BLaER1 (cell line): ENCODE data around the gene LYPD6.

Source experiments
- H3K27ac ChIP-seq: shearing (Covaris generic); formaldehyde crosslinking; 2 replicates; pipeline ENCODE4 v1.8.1; 2022
- H3K27me3 ChIP-seq: shearing (Covaris generic); formaldehyde crosslinking; 2 replicates; pipeline ENCODE4 v1.8.1; 2022
- H3K36me3 ChIP-seq: shearing (Covaris generic); formaldehyde crosslinking; 2 replicates; pipeline ENCODE4 v1.8.1; 2022
- H3K4me1 ChIP-seq: shearing (Covaris generic); formaldehyde crosslinking; 2 replicates; pipeline ENCODE4 v1.8.1; 2022
- H3K4me2 ChIP-seq: shearing (Covaris generic); formaldehyde crosslinking; 2 replicates; pipeline ENCODE4 v1.8.1; 2022
- H3K4me3 ChIP-seq: shearing (Covaris generic); formaldehyde crosslinking; 2 replicates; pipeline ENCODE4 v1.8.1; 2022
- H3K9ac ChIP-seq: shearing (Covaris generic); formaldehyde crosslinking; 2 replicates; pipeline ENCODE4 v1.8.1; 2022
- H3K9me3 ChIP-seq: shearing (Covaris generic); formaldehyde crosslinking; 2 replicates; pipeline ENCODE4 v1.8.1; 2022
- H4K20me1 ChIP-seq: shearing (Covaris generic); formaldehyde crosslinking; 2 replicates; pipeline ENCODE4 v1.8.1; 2022
- Cebpa-rat ChIP-seq: shearing (Covaris generic); IDR thresholded peaks from 2 replicates; pipeline ENCODE4 v1.8.1; 2022

LYPD6 gene

DNA sequence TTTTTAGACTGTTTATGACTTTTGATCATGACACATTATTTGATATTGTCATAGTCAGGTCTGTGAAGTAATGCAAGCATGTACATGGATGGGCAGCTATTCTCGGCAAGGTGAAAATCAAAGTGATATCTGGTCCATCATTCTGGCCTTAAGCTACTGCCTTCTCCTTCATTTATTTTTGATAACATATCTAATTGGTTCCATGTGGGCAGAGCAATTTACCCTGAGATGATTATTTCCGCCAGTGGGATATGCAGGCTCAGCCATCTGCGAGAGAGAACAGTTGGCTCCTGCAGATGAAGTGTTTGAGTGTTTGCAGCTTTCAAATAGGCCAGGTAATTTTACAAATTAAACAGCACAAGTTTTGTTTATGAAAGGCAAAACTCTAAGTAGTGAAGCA lies 116.4 kb downstream of the LYPD6 start:
- H3K27ac ChIP-seq, result no peak overlapping the region
- no peaks in the 10 kb centered on the region for H3K36me3 ChIP-seq
- H4K20me1 ChIP-seq, result no peaks in the 10 kb centered on the region
- no peaks in the 10 kb centered on the region for H3K9me3 ChIP-seq
- H3K4me1 ChIP-seq, result no peaks in the 10 kb centered on the region
- H3K9ac ChIP-seq, result no peak overlapping the region
- no peak for TF ChIP-seq Cebpa-rat
- H3K4me2 ChIP-seq, result no peak overlapping the region
- no peak overlapping the region for H3K4me3 ChIP-seq
- no peaks in the 10 kb centered on the region for H3K27me3 ChIP-seq

DNA sequence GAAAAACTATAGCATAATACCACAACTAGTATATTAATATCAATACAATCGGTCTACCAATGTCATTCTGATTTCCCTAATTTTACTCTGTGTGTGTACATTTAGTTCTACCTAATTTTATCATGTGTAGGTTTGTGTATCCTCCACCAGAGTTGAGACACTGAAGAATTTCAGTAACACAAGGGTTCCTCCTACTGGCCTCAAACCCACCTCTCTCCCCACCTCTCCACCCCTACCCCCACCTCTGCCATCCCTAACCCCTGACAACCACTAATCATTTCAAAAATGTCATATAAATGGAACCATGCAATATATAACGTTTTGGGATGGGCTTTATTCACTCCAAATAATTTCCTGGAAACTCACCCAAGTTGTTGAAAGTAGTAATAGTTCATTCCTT lies 117.9 kb downstream of the LYPD6 start:
- no peak for TF ChIP-seq Cebpa-rat
- no peak overlapping the region for H3K27ac ChIP-seq
- no peaks in the 10 kb centered on the region for H4K20me1 ChIP-seq

DNA sequence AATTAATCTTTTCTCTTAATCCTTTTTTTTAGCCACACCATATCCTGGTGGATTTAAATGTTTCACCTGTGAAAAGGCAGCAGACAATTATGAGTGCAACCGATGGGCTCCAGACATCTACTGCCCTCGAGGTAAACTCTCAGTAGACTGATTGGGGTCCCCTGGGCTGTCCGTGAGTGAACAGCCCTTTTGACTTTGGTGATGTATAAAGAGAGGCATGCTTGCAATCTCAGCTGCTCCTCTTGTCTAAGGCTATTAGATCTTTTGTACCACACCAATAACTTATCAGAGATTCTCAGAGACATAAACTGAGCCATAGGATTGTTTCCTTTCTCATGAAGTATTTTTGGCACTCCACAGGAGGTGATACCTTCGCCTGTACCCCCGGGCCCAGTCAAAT lies 118.6 kb downstream of the LYPD6 start:
- no peak for TF ChIP-seq Cebpa-rat
- Histone ChIP-seq H3K36me3 (no peaks in the 10 kb centered on the region), H3K27me3 (no peaks in the 10 kb centered on the region), H3K27ac (no peak overlapping the region), H3K4me3 (no peak overlapping the region), H3K9ac (no peak overlapping the region), H3K4me2 (no peak overlapping the region), H4K20me1 (no peaks in the 10 kb centered on the region), H3K9me3 (no peaks in the 10 kb centered on the region), H3K4me1 (no peaks in the 10 kb centered on the region)

More for the DNA sequence above, 117.9 kb downstream of the LYPD6 start:
- no peak overlapping the region for H3K4me3 ChIP-seq
- no peaks in the 10 kb centered on the region for H3K27me3 ChIP-seq
- no peaks in the 10 kb centered on the region for H3K9me3 ChIP-seq
- H3K4me1 ChIP-seq, result no peaks in the 10 kb centered on the region
- H3K9ac ChIP-seq, result no peak overlapping the region
- no peaks in the 10 kb centered on the region for H3K36me3 ChIP-seq
- no peak overlapping the region for H3K4me2 ChIP-seq

DNA sequence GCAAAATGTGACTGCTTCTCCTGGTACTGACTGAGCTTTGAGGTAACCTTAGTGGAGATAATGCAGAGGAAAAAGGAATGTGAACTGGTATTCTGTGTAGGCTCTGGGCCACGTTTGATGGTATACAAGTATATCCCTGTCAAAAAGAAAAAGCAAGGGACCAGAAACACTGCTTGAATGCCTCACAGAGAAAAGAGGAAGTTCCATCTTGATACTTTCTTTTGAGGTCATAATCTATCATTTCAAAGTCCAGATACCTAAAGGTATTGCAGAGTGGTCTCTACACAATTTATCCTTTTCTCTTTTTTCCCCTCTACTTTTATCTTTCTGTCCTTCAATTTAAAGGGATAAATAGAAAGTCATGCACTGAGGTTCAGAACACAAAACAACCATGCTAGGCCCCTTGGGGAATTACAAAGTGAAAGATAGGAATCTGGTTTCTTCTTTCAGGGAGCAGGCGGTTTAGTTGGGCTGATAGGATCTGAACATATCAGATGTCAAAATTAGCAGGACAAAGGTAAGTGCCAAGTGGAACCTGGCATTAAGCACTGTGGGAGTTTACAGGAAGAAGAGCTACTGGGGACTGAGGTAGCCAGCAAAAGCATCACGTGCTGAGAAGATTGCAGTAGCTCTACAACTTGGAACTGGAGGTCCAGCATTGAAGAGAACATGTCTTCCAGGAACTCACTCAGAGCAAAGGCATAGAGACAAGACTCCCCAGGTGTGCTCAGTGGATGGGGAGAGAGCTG lies 121.2 kb downstream of the LYPD6 start:
- no peaks in the 10 kb centered on the region for H3K27me3 ChIP-seq
- H3K36me3 ChIP-seq, result no peaks in the 10 kb centered on the region
- no peak overlapping the region for H3K27ac ChIP-seq
- H3K9ac ChIP-seq, result no peak overlapping the region
- H3K4me1 ChIP-seq, result no peaks in the 10 kb centered on the region
- H3K4me3 ChIP-seq, result no peak overlapping the region
- H3K9me3 ChIP-seq, result no peaks in the 10 kb centered on the region
- no peak for TF ChIP-seq Cebpa-rat
- H4K20me1 ChIP-seq, result no peaks in the 10 kb centered on the region
- H3K4me2 ChIP-seq, result no peak overlapping the region

DNA sequence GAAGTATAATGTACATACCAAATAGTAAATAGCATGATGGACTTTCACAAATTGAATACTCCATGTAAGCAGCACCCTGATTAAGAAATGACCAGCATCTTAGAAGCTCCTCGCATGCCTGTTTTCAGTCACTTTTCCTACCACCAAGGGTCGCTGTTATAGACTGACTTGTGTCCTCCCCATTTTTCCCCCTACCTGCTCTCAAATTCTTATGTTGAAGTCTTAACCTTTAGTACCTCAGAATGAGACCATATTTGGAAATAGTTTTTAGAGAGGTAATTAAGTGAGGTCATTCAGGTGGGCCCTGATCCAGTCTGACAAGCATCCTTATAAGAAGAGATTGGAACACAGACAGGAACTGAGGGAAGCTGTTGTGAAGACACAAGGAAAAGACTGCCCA lies 125.9 kb downstream of the LYPD6 start:
- Histone ChIP-seq H3K27me3 (no peaks in the 10 kb centered on the region), H3K27ac (no peak overlapping the region), H3K4me1 (no peaks in the 10 kb centered on the region), H3K9ac (no peak overlapping the region), H3K4me3 (no peak overlapping the region), H3K9me3 (peaks cover 25% of the 10 kb centered on the region), H4K20me1 (no peaks in the 10 kb centered on the region), H3K4me2 (no peak overlapping the region), H3K36me3 (no peaks in the 10 kb centered on the region)
- TF ChIP-seq Cebpa-rat, result no peak

DNA sequence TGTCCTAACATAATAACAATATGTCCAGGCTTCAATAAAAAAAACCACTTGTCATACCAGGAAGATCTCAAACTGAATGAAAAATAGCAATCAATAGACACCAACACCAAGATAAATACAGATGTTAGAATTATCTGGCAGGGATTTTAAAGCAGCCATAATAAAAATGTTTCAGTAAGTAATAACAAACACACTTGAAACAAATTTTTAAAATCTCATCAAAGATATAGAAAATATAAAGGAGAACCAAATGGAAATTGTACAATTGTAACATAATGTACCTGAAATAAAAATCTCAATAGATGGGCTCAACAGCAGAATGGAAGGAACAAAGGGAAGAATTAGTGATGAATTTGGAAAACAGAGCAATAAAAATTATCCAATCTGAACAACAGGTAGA lies 128.1 kb downstream of the LYPD6 start:
- H3K4me1 ChIP-seq, result no peaks in the 10 kb centered on the region
- no peak overlapping the region for H3K9ac ChIP-seq
- no peaks in the 10 kb centered on the region for H3K36me3 ChIP-seq
- H3K4me2 ChIP-seq, result no peak overlapping the region
- peaks cover 32% of the 10 kb centered on the region for H3K9me3 ChIP-seq
- no peaks in the 10 kb centered on the region for H4K20me1 ChIP-seq
- TF ChIP-seq Cebpa-rat, result no peak
- no peak overlapping the region for H3K27ac ChIP-seq
- H3K27me3 ChIP-seq, result no peaks in the 10 kb centered on the region
- no peak overlapping the region for H3K4me3 ChIP-seq

DNA sequence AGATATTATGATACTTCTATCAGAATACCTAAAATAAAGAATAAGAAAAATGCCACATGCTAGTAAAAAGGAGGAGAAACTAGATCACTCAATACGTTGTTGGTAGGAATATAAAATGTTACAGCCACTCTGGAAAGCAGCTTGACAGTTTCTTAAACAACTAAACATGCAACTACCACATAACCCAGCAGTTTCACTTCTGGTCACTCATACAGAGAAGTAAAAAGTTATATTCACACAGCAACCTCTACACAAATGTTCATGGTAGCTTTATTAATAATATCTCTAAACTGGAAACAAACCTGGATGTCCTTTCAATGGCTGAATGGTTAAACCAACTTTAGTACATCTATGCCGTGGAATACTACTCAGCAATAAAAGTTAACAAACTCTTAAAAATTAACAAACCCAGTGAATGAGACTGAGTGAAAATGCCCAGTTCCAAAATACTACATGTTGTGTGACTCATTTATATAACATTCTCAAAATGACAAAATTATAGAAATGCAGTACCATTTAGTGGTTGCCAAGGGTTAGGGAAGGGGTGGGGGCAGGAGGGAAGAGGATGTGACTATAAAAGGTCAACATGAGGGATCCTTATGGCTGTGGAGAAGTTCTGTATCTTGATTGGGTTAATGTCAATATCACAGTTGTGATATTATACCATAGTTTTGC lies 133.1 kb downstream of the LYPD6 start:
- Histone ChIP-seq H3K4me2 (no peak overlapping the region), H3K9ac (no peak overlapping the region), H4K20me1 (no peaks in the 10 kb centered on the region), H3K9me3 (peaks cover 21% of the 10 kb centered on the region), H3K27me3 (no peaks in the 10 kb centered on the region), H3K27ac (no peak overlapping the region), H3K36me3 (no peaks in the 10 kb centered on the region), H3K4me3 (no peak overlapping the region), H3K4me1 (no peaks in the 10 kb centered on the region)
- TF ChIP-seq Cebpa-rat, result no peak

DNA sequence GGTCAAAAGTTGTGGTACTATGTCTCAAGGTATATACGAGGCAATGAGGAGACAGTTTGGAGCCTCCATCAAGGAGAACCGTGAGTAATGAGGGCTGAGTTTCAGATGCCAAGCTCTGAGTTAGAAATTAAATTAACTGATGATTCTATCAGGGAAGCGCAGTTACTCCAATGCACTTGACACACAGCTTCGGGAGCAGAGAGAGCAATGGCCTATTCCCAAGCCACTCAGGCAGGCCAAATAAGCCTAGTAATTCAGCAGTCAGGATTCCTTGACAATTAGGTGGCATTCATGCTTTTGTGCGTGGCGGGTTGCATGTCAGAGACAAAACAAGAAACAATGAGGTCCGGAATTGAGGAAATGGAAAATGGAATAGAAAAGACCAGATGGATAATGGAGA lies 134.0 kb downstream of the LYPD6 start:
- H4K20me1 ChIP-seq, result no peaks in the 10 kb centered on the region

DNA sequence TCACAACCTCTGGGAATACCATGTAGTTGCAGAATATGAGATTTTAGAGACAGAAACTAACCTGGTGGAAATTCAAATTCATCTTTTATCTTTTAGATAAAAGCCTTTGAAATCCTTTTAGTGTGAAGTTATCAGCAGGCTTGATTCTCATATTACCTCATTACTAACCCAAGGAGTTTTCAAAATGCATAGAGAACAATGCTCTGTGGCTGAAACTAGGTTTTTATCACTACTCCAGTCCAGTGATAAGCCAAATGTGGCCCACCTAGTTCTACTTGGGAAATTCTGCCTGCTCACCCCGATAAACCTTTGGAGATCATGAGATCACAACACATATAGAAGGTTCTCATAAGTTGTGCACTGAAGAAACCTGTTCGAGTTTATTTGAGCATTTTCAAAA lies 135.5 kb downstream of the LYPD6 start:
- Histone ChIP-seq H3K27ac (no peak overlapping the region), H3K36me3 (no peaks in the 10 kb centered on the region), H3K27me3 (no peaks in the 10 kb centered on the region), H4K20me1 (no peaks in the 10 kb centered on the region), H3K4me3 (no peak overlapping the region), H3K9ac (no peak overlapping the region), H3K4me1 (no peaks in the 10 kb centered on the region), H3K4me2 (no peak overlapping the region), H3K9me3 (peaks cover 7% of the 10 kb centered on the region; the same call in 1 of the 2 replicates)
- TF ChIP-seq Cebpa-rat, result no peak

More for the DNA sequence above, 134.0 kb downstream of the LYPD6 start:
- no peak overlapping the region for H3K27ac ChIP-seq
- H3K4me2 ChIP-seq, result no peak overlapping the region
- TF ChIP-seq Cebpa-rat, result no peak
- H3K9me3 ChIP-seq, result peaks cover 12% of the 10 kb centered on the region; the same call in 1 of the 2 replicates
- H3K9ac ChIP-seq, result no peak overlapping the region
- no peaks in the 10 kb centered on the region for H3K4me1 ChIP-seq
- no peak overlapping the region for H3K4me3 ChIP-seq
- no peaks in the 10 kb centered on the region for H3K27me3 ChIP-seq
- H3K36me3 ChIP-seq, result no peaks in the 10 kb centered on the region

DNA sequence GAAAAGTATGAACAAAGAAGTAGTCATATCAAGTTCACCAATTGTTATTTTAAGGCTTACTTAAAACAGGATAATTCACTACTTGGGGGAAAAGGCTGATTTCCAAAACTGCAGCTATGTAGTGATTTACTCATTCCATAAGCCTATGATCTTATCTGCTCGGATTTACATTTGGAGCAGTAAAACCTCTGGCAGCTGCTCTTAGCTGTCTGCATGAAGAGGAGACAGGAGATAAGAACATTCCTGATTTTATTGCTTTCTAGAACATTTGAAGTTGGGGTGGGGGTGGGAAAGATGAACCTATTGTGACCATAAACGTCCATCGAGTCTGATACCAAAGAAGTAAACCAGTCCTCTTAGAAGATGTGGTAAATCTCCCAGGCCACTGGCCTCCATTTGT lies 136.2 kb downstream of the LYPD6 start:
- TF ChIP-seq Cebpa-rat, result no peak
- H3K4me1 ChIP-seq, result no peaks in the 10 kb centered on the region
- no peak overlapping the region for H3K4me3 ChIP-seq
- no peak overlapping the region for H3K4me2 ChIP-seq
- H3K9ac ChIP-seq, result no peak overlapping the region
- no peaks in the 10 kb centered on the region for H4K20me1 ChIP-seq
- H3K36me3 ChIP-seq, result no peaks in the 10 kb centered on the region
- no peaks in the 10 kb centered on the region for H3K27me3 ChIP-seq
- H3K9me3 ChIP-seq, result peaks cover 4% of the 10 kb centered on the region; the same call in 1 of the 2 replicates
- H3K27ac ChIP-seq, result no peak overlapping the region
